Stimulated activated CD4-positive, alpha-beta T cell treated with anti-CD3 and anti-CD28 coated beads, Interleukin-12 subunit alpha, Interleukin-12 subunit beta, amount 100 ng/mL, for 48 hours (primary cell): Measurements from ENCODE around the gene DEGS1.
A peak's percentile ranks its signal among the peaks of the same experiment; 100 is the strongest.

Experiments used
- DNase-seq, 3 donors: peaks; one replicate each; pipeline ENCODE4 v3.0.0-alpha.2; 2020; ENCODE audit warnings: low read depth in 2 of 3, low spot score in 1 of 3

The DEGS1 gene

DNA sequence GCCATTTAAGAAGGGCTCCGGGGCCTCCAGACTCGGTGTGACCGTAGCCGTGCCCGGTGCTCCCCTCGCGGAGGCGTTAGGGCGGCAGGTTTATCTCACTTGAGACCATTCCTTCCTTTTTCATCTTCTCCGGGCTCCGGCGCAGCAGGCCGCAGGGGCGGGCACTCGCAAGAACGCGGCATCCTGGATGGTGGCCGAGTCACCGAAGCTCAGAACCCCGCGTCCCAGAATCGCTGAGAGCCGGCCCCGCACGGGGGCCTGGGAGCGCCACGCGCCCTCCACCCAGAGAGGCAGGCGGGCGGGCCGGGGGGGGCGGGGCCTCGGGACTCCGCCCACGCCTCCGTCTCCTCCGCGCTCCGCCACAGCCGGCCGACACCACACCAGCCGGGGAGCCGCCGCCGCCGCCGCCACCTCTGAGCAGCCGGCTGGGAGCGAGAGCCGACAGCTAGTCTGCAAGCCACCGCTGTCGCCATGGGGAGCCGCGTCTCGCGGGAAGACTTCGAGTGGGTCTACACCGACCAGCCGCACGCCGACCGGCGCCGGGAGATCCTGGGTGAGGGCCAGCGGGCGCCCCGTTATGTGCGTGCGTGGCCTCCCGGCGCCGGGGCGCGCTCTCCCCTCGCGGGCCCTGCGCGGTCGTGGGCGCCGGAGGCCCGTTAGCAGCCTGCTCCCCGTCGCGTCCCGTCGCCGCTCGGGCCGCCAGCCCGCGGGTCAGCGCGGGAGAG is at the start of gene DEGS1:
TSS of gene DEGS1 (plus strand) at position 375 of the 725 bp plus-strand sequence. CDS start at position 472, 97 bp downstream.
- DNase-seq, result peak; percentile 61 to 77 (median 62)

DNA sequence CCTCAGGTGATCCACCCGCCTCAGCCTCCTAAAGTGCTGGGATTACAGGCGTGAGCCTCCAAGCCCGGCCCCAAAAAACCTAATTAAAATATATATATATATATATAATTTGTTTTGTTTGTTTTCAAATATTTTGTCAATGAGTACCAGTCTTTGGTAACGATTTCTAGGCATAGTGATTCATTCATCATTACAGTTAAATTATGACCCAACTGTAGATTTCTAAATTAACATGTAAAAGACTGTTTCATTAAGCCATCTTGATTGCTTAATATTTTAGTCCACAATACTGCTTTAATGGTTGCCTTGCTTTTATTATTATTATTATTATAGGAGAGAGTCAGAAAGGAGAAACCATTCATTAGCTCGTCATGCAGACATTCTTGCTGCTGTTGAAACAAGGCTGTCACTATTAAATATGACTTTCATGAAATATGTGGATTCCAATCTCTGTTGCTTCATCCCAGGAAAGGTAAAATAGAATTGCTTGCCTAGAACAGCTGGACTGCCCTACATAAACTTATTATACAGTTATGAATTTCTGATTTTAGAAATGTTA is 49.2 kb upstream of the DEGS1 start:
- no peak for DNase-seq

DNA sequence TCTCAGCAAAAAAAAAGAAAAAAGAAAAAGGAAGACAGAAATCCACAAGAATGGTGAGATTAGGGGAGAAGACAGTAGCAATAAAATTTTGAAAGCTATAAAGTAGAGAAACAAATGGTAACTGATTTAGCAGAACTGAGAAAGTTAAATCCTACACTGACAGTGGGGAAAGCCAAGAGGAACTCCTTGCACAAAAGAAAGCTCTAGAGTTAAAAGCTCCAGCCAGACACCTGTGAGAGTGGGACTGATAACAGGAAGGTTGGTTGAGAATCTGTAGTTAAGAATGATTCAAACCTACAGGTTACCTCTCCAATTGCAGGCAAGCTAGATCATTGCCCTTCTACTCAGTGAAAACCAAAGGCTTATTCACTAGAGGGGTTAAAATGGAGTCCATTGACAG is 45.5 kb upstream of the DEGS1 start:
- DNase-seq, result no peak

DNA sequence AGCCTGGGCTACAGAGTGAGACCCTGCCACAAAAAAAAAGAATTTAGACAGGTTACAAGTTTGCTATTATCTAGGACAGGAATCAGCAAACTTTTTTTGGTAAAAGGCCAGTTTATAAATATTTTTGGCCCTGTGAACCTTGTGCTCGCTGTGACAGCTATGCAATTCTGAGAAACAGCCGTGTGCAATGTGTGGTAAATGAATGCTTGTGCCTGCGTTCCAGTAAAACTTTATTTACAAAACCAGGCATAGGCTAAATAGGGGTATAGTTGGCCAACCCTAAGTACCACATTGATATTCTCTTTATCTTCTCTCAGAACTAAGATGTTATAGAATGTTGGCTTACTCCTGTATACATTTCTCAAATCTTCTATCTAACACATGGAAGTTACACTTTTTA is 44.8 kb upstream of the DEGS1 start:
- no peak for DNase-seq

DNA sequence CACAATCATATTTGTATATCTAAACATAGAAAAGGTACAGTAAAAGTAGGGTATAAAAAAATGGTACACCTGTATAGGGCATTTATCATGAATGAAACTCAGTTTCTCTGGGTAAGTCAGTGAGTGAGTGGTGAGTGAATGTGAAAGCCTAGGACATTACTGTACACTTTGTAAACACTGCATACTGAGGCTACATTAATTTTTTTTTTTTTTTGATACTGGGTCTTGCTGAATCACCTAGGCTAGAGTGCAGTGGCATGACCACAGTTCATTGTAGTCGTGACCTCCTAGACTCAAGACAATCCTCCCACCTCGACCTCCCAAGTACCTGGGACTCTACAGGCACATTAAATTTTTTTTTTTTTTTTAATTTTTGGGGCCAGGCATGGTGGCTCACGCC is 41.3 kb upstream of the DEGS1 start:
- DNase-seq, result no peak

DNA sequence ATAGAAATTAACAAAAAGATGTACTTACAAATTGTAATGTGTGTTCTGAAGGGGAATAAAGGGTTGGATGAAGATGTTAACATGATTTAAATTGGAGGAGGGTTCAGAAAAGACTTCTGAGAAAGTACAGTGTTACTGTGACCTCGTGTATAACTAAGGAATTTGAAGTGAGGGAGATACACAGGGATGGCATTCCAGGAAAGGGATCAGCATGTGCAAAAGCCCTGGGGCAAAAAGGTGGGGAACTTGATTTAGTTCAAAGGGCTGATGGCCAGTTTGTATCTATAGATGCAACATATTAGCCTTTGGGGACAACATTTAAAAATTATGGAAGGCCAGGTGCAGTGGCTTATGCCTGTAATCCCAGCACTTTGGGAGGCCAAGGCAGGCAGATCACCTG is 33.3 kb upstream of the DEGS1 start:
- DNase-seq, result no peak

DNA sequence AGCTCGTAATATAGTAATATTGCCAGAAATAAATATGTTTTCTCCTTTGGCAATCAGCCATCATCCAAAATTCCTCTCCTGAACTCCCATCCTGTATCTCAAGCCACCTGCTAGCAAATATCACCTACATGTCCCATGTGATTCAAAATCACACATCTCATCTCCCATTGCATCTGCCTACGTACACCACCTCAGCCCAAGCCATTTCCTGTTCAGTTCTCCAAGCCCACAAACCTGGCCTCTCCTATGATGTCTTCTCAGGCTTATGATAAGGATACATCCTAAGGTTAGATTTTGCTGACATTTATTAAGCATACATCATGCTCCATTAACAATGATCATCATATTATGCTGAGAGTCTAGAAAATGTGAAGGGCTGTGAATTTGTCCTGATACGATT is 31.9 kb upstream of the DEGS1 start:
- DNase-seq, result no peak

DNA sequence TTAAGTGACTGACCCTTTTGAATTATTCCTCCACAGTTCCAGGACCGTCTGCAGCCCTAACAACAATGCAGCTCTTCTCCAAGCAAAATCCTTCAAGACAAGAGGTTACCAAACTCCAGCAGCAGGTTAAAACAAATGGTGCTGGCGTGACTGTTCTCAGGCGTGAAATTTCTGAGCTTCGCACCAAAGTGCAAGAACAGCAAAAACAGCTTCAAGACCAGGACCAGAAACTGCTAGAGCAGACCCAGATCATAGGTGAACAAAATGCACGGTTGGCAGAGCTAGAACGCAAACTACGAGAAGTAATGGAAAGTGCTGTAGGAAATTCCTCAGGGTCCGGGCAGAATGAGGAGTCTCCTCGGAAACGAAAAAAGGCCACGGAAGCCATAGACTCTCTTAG is 25.7 kb upstream of the DEGS1 start:
- no peak for DNase-seq

DNA sequence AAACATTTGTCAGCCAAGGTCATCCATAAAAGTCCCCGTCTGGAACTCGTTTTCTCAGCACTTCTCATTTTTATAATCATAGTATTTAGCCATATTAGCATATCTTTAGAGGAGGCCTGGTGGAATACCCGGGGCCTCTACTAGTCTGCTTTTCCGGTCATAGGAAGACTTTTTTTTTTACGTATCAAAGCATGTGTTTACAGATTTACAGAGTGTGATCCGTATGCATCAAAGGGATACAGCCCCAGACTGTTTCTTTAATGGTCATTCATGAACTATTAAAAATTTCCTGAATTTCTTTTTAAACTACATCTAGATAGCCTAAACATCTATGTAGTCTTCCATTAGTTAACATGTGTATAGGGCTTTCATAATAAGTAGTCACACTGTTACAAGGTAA is 23.5 kb upstream of the DEGS1 start:
- no peak for DNase-seq

DNA sequence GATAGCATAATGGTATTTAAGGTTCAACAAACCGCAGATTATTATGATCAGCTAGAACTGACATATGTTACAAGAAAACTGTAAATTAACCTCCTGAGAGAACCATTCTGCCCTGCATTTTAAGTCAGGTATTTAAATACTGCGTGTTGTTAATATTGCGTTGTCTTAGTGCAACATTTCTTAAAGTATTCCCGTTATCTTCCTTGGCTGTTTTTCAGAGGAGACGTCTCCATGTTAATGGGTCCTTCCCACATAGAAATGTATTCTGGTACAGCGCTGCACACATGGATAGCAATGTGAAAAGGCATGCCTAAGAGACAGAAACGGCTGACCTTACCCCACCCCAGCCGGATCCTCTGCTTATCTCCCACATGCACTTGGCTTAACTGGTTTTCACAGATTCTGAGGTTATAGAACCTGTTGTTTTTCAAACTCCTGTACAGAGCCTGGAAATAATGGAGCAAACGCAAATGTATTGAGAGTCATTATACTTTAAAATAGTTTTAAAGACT is 22.8 kb upstream of the DEGS1 start:
- DNase-seq, result no peak

DNA sequence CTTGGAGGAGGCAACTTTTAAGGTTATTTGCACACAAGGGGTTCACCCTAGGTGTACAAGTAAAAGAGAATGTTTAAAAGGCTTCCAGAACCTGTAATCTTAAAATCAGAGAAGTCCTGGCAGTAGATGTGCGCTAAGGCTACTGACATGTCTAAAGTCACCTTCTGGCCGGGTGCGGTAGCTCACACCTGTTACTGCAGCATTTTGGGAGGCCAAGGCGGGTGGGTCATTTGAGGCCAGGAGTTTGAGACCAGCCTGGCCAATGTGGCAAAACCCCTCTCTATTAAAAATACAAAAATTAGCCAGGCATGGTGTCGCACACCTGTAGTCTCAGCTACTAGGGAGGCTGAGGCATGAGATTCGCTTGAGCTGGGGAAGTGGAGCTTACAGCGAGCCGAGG is 20.3 kb upstream of the DEGS1 start:
- DNase-seq, result no peak

DNA sequence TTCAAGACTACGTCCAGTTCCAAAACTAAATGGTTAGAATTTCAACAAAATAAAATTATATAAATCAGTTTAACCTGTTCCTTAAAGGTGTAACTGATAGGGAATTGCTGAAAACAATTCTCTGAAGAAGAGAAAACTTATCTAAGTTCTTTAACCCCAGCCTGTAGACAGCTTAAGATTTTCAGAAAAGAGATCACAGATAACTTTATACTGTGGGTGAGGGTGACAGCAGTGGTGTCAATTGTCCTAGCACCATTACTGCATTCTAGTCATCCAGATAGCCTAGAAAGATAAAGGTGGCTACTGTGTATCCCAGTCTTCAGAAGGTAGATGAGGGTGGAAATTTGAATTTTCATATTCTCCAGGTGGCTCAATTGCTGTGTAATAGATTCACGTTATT is 19.7 kb upstream of the DEGS1 start:
- DNase-seq, result no peak

DNA sequence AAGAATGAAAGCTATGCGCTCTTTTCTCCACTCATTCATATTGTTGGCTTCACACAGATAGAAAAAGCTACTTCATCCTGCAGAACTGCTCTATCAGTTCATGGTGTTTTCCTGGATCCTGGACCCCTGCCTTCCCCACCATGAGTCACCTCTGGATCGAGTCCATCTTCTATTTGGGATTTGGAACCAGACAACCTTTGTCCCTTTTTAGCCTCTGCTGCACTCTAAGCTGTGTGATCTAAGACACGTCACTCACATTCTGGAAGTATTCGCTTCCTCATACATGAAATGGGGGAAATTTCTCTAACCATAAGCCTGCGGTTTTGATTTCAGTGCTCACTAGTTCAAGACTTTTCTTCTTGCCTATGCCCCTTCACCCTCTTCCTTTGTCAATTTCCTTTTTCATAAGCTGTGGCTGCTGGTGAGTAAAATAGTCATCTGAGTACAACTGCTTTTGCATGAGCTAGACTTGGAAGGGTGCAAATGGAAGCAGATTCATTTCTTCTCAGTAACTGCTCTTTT is 14.1 kb upstream of the DEGS1 start:
- peak in 1 of 3 donors; percentile 42 for DNase-seq

DNA sequence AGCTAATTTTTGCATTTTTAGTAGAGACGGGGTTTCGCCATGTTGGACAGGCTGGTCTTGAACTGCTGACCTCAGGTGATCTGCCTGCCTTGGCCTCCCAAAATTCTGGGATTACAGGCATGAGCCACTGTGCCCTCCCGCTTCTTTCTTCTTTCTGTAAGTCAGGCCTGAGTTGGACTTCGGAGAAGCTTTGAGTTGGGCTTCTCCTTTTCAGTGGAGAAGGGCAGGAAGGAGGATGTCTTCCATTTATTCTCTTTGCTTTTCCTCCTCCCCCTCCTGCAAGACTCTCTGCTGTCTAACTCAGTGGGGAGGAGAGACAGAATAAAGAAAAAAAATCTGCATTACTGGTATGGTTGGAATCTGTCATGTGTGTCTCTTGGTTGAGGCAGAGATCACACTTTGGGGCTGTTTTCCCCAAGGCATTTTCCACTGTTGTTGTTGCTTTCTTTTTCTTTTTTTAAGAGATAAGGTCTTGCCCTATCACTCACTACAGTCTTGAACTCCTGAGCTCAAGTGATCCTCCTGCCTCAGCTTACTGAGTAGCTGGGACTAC is 13.2 kb upstream of the DEGS1 start:
- DNase-seq, result no peak

DNA sequence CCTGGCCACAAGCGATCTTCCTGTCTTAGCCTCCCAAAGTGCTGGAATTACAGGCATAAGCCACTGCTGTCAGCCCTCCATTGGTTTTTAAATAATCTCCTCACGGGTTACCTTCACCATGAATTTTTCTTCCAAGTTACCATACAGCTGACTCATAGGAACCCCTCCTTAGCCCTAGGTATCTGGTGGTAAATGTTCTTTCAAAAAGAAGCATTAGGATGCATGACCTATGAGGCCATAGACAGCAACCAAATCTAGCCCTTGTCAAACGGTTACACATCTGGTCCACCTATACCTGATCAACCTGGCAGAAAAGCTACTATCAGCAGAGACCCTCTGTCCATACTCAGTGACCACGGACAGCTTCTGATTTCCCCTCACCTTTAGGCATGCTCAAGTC is 12.7 kb upstream of the DEGS1 start:
- no peak for DNase-seq

DNA sequence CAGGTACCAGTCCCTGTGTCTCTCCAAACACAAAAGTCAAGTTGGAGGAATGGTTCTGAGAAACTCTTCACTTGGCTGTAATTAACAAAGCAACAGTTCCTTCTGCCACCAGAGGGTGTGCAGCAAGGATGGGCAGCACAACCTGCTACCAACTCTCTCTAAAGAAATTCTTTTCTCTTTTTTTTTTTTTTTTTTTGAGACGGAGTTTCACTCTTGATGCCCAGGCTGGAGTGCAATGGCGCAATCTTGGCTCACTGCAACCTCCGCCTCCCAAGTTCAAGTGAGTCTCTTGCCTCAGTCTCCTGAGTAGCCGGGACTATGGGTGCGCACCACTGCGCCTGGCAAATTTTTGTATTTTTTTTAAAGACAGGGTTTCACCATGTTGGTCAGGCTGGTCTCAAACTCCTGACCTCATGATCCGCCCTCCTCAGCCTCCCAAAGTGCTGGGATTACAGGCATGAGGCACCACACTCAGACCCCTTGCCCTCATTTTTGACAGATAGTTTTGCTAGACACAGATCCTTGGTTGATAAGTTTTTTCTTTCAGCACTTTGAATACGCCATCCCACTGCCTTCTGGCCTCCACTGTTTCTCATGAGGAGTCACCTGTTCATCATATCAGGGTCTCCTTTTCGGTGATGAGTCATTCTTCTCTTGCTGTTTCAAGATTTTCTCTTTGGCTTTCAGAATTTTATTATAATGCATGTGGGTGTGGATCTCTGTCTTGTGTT is 12.1 kb upstream of the DEGS1 start:
- no peak for DNase-seq

DNA sequence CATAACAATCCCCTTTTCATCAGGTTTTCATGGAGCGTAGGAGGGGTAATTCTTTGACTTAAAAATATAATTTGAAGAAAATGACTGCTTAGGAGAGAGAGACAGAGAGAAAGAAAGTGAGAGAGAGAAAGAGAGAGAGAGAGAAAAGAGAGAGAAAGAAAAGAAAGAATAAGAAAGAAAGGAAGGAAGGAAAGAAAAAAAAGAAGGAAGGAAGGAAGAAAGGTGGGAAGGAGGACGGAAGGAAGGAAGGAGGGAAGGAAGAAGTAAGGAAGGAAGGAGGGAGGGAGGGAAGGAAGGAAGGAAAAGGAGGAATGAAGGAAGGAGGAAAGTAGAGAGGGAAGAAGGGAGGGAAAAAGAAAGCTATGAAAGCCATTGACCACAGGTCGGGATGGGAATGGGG is 10.8 kb upstream of the DEGS1 start:
- no peak for DNase-seq

DNA sequence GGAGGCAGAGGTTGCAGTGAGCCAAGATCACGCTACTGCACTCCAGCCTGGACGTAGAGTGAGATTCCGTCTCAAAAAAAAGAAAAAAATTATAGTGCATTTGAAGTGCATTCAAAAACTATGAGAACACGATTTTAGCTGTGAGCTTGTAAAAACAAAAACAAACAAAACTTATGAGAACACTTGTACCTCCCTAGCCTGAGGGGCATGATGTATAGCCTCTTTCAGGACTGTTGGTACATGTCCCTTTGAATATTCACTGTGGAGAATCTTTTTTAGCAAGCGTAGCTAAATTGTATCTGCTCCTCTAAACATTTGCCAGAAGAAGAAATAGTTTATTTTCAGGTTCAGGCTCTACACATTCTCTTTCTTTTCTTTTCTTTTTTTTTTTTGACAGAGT is 9.5 kb upstream of the DEGS1 start:
- no peak for DNase-seq

DNA sequence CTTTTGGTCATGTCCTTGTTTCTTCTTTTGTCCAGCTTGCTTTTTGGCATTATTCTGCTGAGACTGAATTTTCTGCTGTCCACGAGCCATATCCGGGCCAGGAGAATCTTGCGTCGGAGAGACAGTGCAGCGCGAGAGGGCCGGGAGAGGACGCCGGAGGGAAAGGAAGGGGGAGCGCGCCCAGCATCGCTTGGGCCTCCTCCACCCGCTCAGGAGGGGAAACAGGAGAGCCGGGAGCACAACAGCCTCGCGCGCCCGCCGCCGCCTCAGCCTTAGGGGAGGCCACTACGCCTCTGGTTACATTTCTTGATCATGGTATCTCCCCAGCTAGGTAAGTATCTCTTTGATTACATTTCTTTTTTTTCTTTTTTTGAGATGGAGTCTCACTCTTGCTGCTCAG is 7.4 kb upstream of the DEGS1 start:
- DNase-seq, result no peak

DNA sequence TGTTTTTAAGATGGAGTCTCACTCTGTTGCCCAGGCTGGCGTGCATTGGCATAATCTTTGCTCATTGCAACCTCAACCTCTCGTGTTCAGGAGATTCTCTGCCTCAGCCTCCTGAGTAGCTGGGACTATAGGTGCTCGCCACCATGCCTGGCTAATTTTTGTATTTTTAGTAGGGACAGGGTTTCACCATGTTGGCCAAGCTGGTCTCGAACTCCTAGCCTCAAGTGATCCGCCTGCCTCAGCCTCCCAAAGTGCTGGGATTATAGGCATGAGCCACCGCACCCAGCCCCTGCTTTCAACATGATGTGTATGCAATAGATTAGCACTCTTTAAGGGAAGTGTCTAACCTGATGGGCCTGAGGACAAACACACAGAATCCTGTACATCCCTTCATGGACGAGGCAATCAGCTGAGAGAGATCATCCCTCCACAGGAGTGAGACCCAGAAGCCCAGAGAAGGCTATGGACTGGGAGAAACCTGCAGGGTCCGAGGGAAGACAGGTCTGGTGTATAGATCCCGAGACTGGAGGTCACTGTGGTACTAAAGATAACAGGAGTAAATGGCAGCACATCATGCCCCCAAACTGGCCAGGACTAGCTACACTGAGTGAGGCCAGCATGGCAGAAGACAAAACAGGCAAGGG is 5.6 kb upstream of the DEGS1 start:
- no peak for DNase-seq

DNA sequence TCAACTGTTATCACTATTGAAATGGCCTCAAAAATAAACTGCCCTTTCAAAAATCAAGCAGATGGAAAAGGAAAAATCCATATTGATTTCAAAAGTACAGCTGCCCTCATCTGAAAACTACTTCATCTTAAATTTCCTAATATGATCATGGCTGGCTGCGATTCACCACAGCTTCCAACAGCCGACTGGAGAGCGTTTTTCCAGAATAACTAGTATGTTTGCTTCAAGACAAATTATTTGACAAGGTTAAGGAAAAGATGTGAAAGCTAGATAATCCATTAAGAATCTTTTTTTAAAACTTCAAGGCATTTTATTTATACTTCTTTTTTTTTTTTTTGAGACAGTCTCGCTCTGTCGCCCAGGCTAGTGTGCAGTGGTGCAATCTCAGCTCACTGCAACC is 4.1 kb upstream of the DEGS1 start:
- DNase-seq, result no peak
